Measurements from ENCODE around the gene TSSC4.

DNA sequence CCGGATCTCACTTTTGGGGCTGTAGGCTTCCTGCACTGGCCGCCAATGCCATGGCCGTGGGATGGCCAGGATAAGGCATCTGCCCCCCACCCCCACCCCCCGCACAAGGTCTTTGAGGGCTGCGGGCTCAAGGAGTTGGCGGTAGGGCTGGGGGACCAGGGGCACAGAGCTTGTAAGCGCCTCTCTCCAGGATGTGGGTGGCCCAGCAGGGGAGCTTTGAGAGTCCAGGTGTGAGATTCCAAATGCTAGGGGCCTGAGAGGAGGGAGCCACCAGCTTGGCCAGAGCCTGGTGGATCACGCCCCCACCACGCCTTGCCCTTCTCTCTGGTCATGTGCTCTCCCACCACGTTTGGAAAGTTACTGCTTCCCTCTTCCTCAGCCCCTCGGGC is 18.4 kb upstream of the TSSC4 start:
- no peak for TF ChIP-seq PRDM10 (tag by site-specific recombination; IDR thresholded peaks at IDR 0.05)
- no peak for TF ChIP-seq CTCF (tag by site-specific recombination; IDR thresholded peaks at IDR 0.05)
- no peak for TF ChIP-seq ZNF776 (tag by site-specific recombination; IDR thresholded peaks at IDR 0.05; ENCODE audit: borderline replicate concordance)
- no peak for TF ChIP-seq TCF7L2 (IDR thresholded peaks at IDR 0.05; ENCODE audit: borderline replicate concordance, low read depth, low read length)
- TF ChIP-seq KLF9 (tag by site-specific recombination; IDR thresholded peaks at IDR 0.05; ENCODE audit: low read depth): no peak
- TF ChIP-seq ZNF140 (tag by site-specific recombination; IDR thresholded peaks at IDR 0.05): no peak
- TF ChIP-seq ZFP3 (tag by site-specific recombination; IDR thresholded peaks at IDR 0.05; ENCODE audit: low read depth): no peak
- no peak for TF ChIP-seq ZBTB17 (tag by site-specific recombination; IDR thresholded peaks at IDR 0.05)
- no peak for TF ChIP-seq ZBTB49 (tag by site-specific recombination; IDR thresholded peaks at IDR 0.05; ENCODE audit: low read depth)
- TF ChIP-seq ZNF10 (tag by site-specific recombination; IDR thresholded peaks at IDR 0.05): no peak
